OCI-LY1 (cell line): ENCODE data around the gene CAPN14.

ENCODE experiments used
- CTCF ChIP-seq: fragments of 200-600 bp; sonication (generic), shearing (Covaris generic); IDR thresholded peaks from 2 replicates; pipeline ENCODE4 v1.5.1; 2017; ENCODE audit warnings: mild to moderate bottlenecking, antibody characterized with exemption, low read length, moderate library complexity, mixed read lengths
- EZH2 ChIP-seq: fragments of 200-600 bp; sonication (generic), shearing (Covaris generic); IDR thresholded peaks from 2 replicates; pipeline ENCODE4 v1.8.0; 2017; ENCODE audit warnings: borderline replicate concordance, mixed run types, mild to moderate bottlenecking, antibody characterized with exemption, low read length, moderate library complexity, mixed read lengths

GRCh38 chr2:31243053-31243452 is 25.7 kb upstream of the CAPN14 start:
- TF ChIP-seq CTCF: no peak
- no peak for TF ChIP-seq EZH2
